Esophagus squamous epithelium (tissue), 5 donors: ENCODE results near the gene SEMA5A. TPM values are rescaled to one million over a fixed set of nuclear protein-coding genes. Genes with fewer than 3 reads are reported as not detected.

Experiments
- DNase-seq: peaks from one replicate; lab custom pipeline; 2025; lab: John Stamatoyannopoulos, UW
- H3K27ac ChIP-seq, 4 donors: fragments of 200-600 bp; sonication (generic); one replicate each; pipeline ENCODE4 v1.5.1; 2016 to 2019; ENCODE audit warnings: mild to moderate bottlenecking in 1 of 4
- H3K27me3 ChIP-seq, 4 donors: fragments of 200-600 bp; sonication (generic); 1 replicate in 3 of 4; 2 replicates in 1 of 4; pipeline versions ENCODE4 v1.5.1 to v1.6.0; 2017 to 2021; ENCODE audit warnings: antibody characterized with exemption in 1 of 4
- H3K36me3 ChIP-seq, 3 donors: fragments of 200-600 bp; sonication (generic); one replicate each; pipeline ENCODE4 v1.5.1; 2016 to 2019
- H3K4me1 ChIP-seq, 3 donors: fragments of 200-600 bp; sonication (generic); one replicate each; pipeline ENCODE4 v1.5.1; 2017 to 2019
- H3K4me3 ChIP-seq, 4 donors: fragments of 200-600 bp; sonication (generic); 1 replicate in 3 of 4; 2 replicates in 1 of 4; pipeline ENCODE4 v1.5.1; 2016 to 2019; ENCODE audit warnings: mild to moderate bottlenecking in 2 of 4, moderate library complexity in 1 of 4
- H3K9me3 ChIP-seq, 3 donors: fragments of 200-600 bp; sonication (generic); one replicate each; pipeline ENCODE4 v1.5.1; 2016 to 2019
- POLR2A ChIP-seq, 4 donors: fragments of 450-650 bp; IDR thresholded peaks; one replicate each; pipeline ENCODE4 v1.6.1; 2017; ENCODE audit warnings: antibody characterized with exemption in 4 of 4, mild to moderate bottlenecking in 4 of 4, moderate library complexity in 3 of 4
- WGBS, 2 donors: methylation state at CpG; one replicate each; pipeline ENCODE4 v1.1.5; 2018; 5-methylcytosine and 5-hydroxymethylcytosine counted together
- intact Hi-C: fragments of 100-400 bp; cut with DNase I; formaldehyde crosslinking; loops from one replicate; pipeline ENCODE4 v1.15.0; 2022
- total RNA-seq, 4 donors: library from RNA; depleted of rRNA; stranded (reverse); fragments of >200 nt; gene quantifications; one replicate each; pipeline ENCODE4 v1.1.0, GENCODE V29; 2016
- TF ChIP-seq, protein P1 (sequence below), 6 experiments: fragments of 450-650 bp in 4 of 6; fragments of 200-600 bp in 2 of 6; sonication (generic) in 2 of 6; IDR thresholded peaks; one replicate each; pipeline ENCODE4 v1.5.1; 2016 to 2019; ENCODE audit warnings: antibody characterized with exemption in 6 of 6, mild to moderate bottlenecking in 4 of 6, moderate library complexity in 4 of 6
- donor health status: DM: yes; HTN: yes; CAD: no.

SEMA5A gene
- total RNA-seq, 4 donors from 2014 or later, result 3.9 to 9.4 (median 8.4) TPM

DNA sequence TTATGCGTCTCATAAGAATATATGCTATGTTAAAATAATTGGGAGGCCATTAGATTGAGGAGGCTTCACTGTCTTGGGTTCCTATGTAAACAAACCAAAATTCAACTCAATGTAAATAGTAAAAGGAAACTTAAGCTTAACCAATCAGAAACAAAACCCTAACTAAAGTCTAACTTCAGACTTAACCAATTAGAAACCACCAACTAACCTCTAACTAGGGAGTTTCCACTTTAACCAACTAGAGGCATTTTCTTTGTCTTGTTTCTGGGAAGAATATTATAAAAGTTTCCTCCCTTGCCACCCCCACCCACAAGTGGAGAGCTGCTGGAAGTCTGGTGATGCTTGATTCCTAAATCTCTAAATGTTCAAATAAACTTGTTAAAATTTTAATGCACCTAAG is 214.5 kb downstream of the SEMA5A start:
- intact Hi-C loops, result no loop called here
- Histone ChIP-seq H3K9me3 (no peaks in the 10 kb centered on the region), H3K27me3 (no peaks in the 10 kb centered on the region), H3K4me3 (no peak overlapping the region), H3K4me1 (no peaks in the 10 kb centered on the region), H3K27ac (no peak overlapping the region), H3K36me3 (no peaks in the 10 kb centered on the region)
- WGBS, 2 donors, result 82 to 93% methylated on average over 1 of the region's 1 CpG
- no peak for DNase-seq
- no peak for TF ChIP-seq POLR2A (IDR thresholded peaks at IDR 0.05)
- TF ChIP-seq, protein P1, sequence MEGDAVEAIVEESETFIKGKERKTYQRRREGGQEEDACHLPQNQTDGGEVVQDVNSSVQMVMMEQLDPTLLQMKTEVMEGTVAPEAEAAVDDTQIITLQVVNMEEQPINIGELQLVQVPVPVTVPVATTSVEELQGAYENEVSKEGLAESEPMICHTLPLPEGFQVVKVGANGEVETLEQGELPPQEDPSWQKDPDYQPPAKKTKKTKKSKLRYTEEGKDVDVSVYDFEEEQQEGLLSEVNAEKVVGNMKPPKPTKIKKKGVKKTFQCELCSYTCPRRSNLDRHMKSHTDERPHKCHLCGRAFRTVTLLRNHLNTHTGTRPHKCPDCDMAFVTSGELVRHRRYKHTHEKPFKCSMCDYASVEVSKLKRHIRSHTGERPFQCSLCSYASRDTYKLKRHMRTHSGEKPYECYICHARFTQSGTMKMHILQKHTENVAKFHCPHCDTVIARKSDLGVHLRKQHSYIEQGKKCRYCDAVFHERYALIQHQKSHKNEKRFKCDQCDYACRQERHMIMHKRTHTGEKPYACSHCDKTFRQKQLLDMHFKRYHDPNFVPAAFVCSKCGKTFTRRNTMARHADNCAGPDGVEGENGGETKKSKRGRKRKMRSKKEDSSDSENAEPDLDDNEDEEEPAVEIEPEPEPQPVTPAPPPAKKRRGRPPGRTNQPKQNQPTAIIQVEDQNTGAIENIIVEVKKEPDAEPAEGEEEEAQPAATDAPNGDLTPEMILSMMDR (IDR thresholded peaks at IDR 0.05), result no peak

DNA sequence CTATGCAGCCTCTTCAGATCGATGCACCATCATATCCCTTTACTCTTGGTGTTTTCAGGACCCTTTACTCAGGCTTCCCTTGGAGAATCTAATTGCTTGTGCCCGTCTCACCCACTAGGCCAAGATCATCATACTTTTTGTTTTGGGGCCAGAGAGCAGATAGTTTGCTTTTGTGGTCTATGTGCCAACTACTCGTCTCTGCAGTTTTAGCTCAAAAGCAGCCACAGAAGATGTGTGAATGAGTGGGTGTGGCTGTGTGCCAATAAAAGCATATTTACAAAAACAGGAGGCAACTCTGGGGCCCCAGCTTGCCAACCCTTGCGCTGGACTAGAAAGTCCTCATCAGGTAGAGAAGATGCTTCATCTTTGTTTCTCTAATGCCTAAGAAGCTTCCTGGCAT is 216.8 kb downstream of the SEMA5A start:
- H3K36me3 ChIP-seq, result no peaks in the 10 kb centered on the region
- no peaks in the 10 kb centered on the region for H3K27me3 ChIP-seq
- H3K4me1 ChIP-seq, result no peaks in the 10 kb centered on the region
- intact Hi-C loops, result no loop called here
- no peak overlapping the region for H3K27ac ChIP-seq
- no peak overlapping the region for H3K4me3 ChIP-seq
- 48 to 63% methylated on average over 3 to 4 of the region's 4 CpGs for WGBS, 2 donors
- no peak for TF ChIP-seq POLR2A (IDR thresholded peaks at IDR 0.05)
- TF ChIP-seq, protein P1 (IDR thresholded peaks at IDR 0.05), result no peak
- DNase-seq, result no peak
- no peaks in the 10 kb centered on the region for H3K9me3 ChIP-seq

DNA sequence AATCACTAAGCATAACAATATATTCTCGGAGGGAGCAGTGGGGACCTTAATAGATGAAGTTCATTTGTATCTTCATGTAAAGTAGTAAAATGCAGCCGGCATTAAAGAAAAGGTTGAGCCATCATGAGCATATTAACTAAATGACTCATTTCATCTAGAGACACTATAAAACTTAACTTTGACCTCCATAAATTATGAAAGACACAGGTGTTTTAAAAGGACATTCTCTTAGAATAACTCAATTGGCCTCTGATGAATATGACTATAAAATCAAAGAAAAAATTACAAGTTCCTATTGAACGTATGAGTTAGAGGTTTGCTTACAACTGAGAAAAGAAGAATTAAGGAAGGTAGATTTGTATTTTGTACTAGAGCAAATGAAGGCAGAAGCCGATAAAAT is 220.3 kb downstream of the SEMA5A start:
- H3K36me3 ChIP-seq, result no peaks in the 10 kb centered on the region
- no peak overlapping the region for H3K27ac ChIP-seq
- WGBS, 2 donors, result 86 to 87% methylated on average over 4 of the region's 4 CpGs
- no peak for TF ChIP-seq POLR2A (IDR thresholded peaks at IDR 0.05)
- TF ChIP-seq, protein P1 (IDR thresholded peaks at IDR 0.05), result no peak
- peaks cover 0 to 1% (median 0%) of the 10 kb centered on the region in 3 donors for H3K4me1 ChIP-seq
- intact Hi-C loops, result no loop called here
- H3K4me3 ChIP-seq, result no peak overlapping the region
- H3K27me3 ChIP-seq, result no peaks in the 10 kb centered on the region
- no peak for DNase-seq
- no peaks in the 10 kb centered on the region for H3K9me3 ChIP-seq

DNA sequence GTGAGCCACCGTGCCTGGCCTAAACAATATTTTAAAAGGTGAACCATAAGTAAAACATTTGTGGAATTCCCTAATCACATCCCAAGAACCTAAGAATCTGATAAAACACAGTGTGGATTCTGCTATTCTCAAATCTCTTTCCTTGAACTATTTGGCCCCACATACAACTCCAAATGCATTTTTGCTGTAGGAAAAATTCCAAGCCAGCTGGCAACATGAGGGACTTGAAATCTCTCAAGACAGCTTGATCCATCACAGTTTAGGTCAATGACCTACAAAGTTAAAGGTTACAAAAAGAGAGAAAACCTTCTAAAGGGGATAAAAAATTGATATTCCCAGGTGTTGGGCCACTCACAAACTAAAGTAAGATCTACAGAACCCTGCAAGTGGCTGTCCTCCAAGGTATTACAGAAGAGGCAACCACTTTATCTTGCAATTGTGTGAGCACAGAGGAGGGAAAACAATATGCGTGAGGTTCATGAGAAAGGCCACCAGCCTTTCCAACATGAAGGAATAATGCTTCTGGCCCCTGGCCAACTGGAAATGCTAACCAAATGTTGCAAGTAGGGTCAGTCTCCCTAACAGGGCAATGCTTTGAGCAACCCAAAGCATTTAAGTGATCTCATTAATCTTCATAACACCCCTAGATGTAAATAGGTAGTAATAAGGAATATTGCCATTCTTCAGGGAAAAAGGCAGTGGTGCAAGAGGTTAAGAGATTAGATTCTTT is 221.4 kb downstream of the SEMA5A start:
- no peak overlapping the region for H3K4me3 ChIP-seq
- intact Hi-C loops, result no loop called here
- H3K27ac ChIP-seq, result no peak overlapping the region
- no peak for DNase-seq
- WGBS, 2 donors, result 80 to 88% methylated on average over 2 of the region's 2 CpGs
- no peaks in the 10 kb centered on the region for H3K27me3 ChIP-seq
- H3K4me1 ChIP-seq, result peaks cover 0 to 6% (median 0%) of the 10 kb centered on the region in 3 donors
- TF ChIP-seq, protein P1 (IDR thresholded peaks at IDR 0.05), result no peak
- TF ChIP-seq POLR2A (IDR thresholded peaks at IDR 0.05), result no peak
- no peaks in the 10 kb centered on the region for H3K36me3 ChIP-seq
- H3K9me3 ChIP-seq, result no peaks in the 10 kb centered on the region

DNA sequence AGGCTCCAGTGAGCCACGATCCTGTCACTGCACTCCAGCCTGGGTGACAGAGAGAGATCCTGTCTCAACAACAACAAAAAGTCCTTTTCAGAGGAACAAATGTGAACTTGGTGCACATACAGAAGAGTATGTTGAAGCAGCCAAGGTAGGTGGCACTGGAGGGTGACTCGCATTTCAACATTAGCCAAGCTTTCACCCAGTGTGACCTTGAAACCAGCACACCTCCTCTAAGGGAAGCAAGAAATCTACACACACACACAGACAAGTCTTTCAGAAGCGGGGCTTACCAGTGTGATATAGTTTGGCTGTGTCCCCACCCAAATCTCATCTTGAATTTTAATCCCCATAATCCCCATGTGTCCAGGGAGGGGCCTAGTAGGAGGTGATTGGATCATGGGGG is 225.2 kb downstream of the SEMA5A start:
- DNase-seq, result no peak
- Histone ChIP-seq H3K4me3 (no peak overlapping the region), H3K36me3 (no peaks in the 10 kb centered on the region), H3K27ac (no peak overlapping the region), H3K9me3 (no peaks in the 10 kb centered on the region), H3K4me1 (peaks cover 0 to 11% (median 0%) of the 10 kb centered on the region in 3 donors), H3K27me3 (no peaks in the 10 kb centered on the region)
- WGBS, 2 donors, result 78 to 82% methylated on average over 3 of the region's 3 CpGs
- intact Hi-C loops, result no loop called here
- TF ChIP-seq POLR2A (IDR thresholded peaks at IDR 0.05), result no peak
- TF ChIP-seq, protein P1 (IDR thresholded peaks at IDR 0.05), result no peak
